ENCODE results near the gene WIPF1. TPM values are rescaled to one million over a fixed set of nuclear protein-coding genes. Genes with fewer than 3 reads are reported as not detected.

The WIPF1 gene
- total and polyA plus RNA-seq, 2 of the 13 experiments (the other 11 are each of a cell fraction or from before 2014, with no cell fraction given) = 0.01 TPM; not detected in 1

DNA sequence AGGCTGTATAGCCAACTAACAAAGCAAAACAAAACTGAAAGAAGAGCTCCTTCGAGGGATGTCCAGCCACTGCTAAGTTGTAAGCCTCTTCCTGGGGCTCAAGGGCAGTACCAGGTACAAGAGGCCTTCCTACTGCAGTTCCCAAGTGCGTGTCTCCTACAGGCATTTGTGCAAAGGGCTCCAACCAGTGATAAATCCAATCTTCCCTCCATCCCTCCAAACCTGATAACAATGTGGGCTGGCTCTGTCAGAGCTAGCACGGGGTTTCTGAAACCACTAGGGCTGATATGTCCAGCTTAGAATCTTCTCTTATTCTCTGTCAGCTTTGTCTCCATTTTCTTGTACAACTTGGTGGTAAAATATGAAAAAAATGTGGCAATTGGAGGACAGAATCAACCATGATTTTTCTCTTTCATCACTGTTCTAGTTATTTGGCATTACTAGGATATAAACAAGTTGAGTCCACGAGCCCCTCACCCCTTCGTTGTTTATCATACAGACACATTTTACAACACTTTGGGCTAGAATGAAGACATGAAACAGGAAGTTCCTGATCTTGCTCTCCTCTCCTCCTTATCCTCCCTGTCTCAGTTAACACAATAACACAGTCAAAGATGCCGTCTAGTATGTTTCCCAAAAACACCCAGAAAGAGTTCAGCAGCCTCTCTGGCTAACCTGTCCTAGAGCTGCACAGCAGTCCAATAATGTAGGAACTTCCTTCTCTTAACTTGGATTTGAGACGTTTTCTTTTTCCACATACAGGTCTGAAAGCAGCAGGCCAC lies 35.4 kb upstream of the WIPF1 start:
- no TSS peak for BruUV-seq (replicated peaks)
- WGBS (ENCODE audit: low lambda C conversion rate) = 20% methylated on average over 7 of the region's 7 CpGs
- H3K36me3 ChIP-seq (replicated peaks in 1 of 2; ENCODE audit: control insufficient read depth in 1 of 2, insufficient read depth in 2 of 2, low read length in 2 of 2) = no peaks in the 10 kb centered on the region
- DNase-seq (ENCODE audit: low spot score) (no peak), ATAC-seq (no peak), FAIRE-seq (no peak)
- TF ChIP-seq YEATS4 (CRISPR knock-in tag; IDR thresholded peaks at IDR 0.05; ENCODE audit: borderline replicate concordance) = no peak
- TF ChIP-seq RBFOX2 (IDR thresholded peaks at IDR 0.05; ENCODE audit: low read depth, low read length) = no peak
- TF ChIP-seq SP5 (CRISPR knock-in tag; IDR thresholded peaks at IDR 0.05; ENCODE audit: borderline replicate concordance, low read depth) = no peak
- TF ChIP-seq, protein P1, sequence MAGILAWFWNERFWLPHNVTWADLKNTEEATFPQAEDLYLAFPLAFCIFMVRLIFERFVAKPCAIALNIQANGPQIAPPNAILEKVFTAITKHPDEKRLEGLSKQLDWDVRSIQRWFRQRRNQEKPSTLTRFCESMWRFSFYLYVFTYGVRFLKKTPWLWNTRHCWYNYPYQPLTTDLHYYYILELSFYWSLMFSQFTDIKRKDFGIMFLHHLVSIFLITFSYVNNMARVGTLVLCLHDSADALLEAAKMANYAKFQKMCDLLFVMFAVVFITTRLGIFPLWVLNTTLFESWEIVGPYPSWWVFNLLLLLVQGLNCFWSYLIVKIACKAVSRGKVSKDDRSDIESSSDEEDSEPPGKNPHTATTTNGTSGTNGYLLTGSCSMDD (CRISPR knock-in tag; IDR thresholded peaks at IDR 0.05) = no peak
- no peak for TF ChIP-seq RFX3 (CRISPR knock-in tag; IDR thresholded peaks at IDR 0.05)
- TF ChIP-seq GABPA (IDR thresholded peaks at IDR 0.05; ENCODE audit: low read depth, low read length) = no peak
- no peak for TF ChIP-seq GABPA (CRISPR knock-in tag; IDR thresholded peaks at IDR 0.05; ENCODE audit: low read depth)
- TF ChIP-seq FOXA1 (IDR thresholded peaks at IDR 0.05) = no peak
- TF ChIP-seq FOXA1 (CRISPR knock-in tag; IDR thresholded peaks at IDR 0.05) = no peak
- TF ChIP-seq ZNF616 (CRISPR knock-in tag; IDR thresholded peaks at IDR 0.05; ENCODE audit: low read depth) = no peak
- no peak for TF ChIP-seq CCDC6 (CRISPR knock-in tag; IDR thresholded peaks at IDR 0.05)
- TF ChIP-seq ZKSCAN8 (CRISPR knock-in tag; IDR thresholded peaks at IDR 0.05; ENCODE audit: borderline replicate concordance) = no peak
- TF ChIP-seq ZNF33B (CRISPR knock-in tag; IDR thresholded peaks at IDR 0.05) = no peak
- no peak for TF ChIP-seq MYC (CRISPR knock-in tag; IDR thresholded peaks at IDR 0.05; ENCODE audit: borderline replicate concordance)
- ChIA-PET POLR2A (no interaction called here), CTCF (ENCODE audit: low intra/inter-chr PET ratio, low total read pairs) (no interaction called here)
- H3K9ac ChIP-seq (ENCODE audit: insufficient read depth, low read depth, low read length) = no peak overlapping the region
- no peaks in the 10 kb centered on the region for H3K79me2 ChIP-seq (ENCODE audit: insufficient read depth, low read length)
- no peaks in the 10 kb centered on the region; the same call in 1 of the 2 replicates for H4K20me1 ChIP-seq (ENCODE audit: insufficient read depth, low read length)
- no peak overlapping the region for H3K27ac ChIP-seq (ENCODE audit: extremely low read length, insufficient read depth, low read length)
- H3K9me3 ChIP-seq (ENCODE audit: low read length) = no peaks in the 10 kb centered on the region
- no peak overlapping the region for H3K4me3 ChIP-seq (replicated peaks in 1 of 3; ENCODE audit: insufficient read depth in 1 of 3, low read depth in 2 of 3, low read length in 3 of 3)
- H2AFZ ChIP-seq (ENCODE audit: low read length) = no peak overlapping the region
- intact Hi-C loops (cut with micrococcal nuclease; ENCODE audit: unreplicated experiment) (no loop called here), in situ Hi-C loops (cut with HindIII; ENCODE audit: extremely low pct_ligation_motif_present, low pct_unique_long_range_greater_than_20kb) (no loop called here)
- H3K27me3 ChIP-seq (ENCODE audit: control insufficient read depth in 1 of 2, insufficient read depth in 2 of 2, low read length in 2 of 2) = peaks cover 2 to 26% of the 10 kb centered on the region in 2 experiments; a peak in 3 of 5 replicates
- H3K4me1 ChIP-seq (ENCODE audit: insufficient read depth, low read length) = no peaks in the 10 kb centered on the region
- no peak overlapping the region for H3K4me2 ChIP-seq (ENCODE audit: low read depth, low read length)
